GM08714 (cell line): ENCODE results near the gene NRN1L.

Experiments used
- H3K4me3 ChIP-seq: fragments of 200-500 bp; sonication (Bioruptor generic); 2 replicates; pipeline ENCODE4 v1.5.1; 2014; ENCODE audit warnings: mild to moderate bottlenecking, low read length, inconsistent platforms
- ZNF274 ChIP-seq: IDR thresholded peaks from 2 replicates; pipeline ENCODE4 v1.6.1; 2012; ENCODE audit warnings: mild to moderate bottlenecking, low read depth, low read length

The NRN1L gene

GRCh38 chr16:67928561-67929364, 44.1 kb downstream of the NRN1L start:
- TF ChIP-seq ZNF274: no peak
- no peak overlapping the region for H3K4me3 ChIP-seq

DNA sequence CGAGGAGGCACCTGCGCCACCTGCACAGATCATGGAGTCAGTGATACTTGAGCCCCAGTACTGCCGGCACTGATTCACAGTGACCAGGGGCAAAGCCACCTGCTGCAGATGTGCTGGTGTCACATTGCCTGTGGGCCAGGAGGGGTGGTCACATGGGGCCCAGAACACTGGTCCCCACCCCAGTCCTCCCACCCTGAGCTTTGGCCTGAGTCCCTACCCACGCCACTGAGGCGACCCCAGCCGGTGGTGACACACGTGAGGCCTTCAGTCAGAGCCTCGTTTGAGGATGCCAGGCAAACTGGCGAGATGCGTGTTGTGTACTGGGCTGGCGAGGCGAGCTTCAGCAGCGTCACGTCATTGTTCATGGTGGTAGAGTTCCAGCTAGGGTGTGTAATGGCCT, 45.5 kb downstream of the NRN1L start:
- TF ChIP-seq ZNF274: no peak
- H3K4me3 ChIP-seq: no peak overlapping the region

- TF ChIP-seq ZNF274: no peak
- H3K4me3 ChIP-seq: no peak overlapping the region
Observed at GRCh38 chr16:67930678-67931211, 46.1 kb downstream of the NRN1L start.

DNA sequence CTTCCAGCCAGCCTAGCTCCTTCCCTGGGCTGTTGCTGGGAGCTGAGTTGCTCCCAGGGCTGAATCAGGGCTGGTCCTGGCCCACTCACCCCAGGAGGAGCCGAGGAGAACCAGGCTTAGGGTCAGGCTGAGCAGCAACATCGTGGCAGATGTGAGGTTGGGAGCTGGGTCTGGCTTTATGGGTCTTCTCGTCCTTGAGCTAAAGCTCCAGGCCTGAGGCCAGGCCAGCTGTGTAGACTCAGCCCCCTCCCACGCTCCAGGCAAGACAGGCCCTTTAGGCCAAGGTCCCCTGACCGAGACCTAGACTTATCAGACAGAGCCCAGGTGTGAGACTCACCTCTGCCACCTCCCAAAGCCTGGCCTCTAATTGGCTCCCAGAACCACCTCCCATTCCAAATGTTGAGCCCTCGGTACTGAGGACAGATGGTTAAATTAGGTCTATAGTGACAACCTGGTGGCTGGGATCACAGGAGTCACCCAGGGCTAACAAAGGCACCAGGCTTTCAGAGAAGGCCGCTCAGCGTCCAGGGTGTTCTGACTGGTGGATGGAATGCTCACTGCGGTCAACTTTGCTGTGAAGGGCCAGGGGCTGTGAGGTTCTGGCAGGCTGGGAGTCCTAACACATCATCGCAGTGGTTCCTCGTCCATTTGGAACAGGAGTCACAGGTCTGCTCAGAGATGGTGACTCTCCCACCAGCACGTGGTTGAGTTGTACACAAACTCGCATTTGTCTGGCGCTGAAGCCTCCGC, 47.2 kb downstream of the NRN1L start, which contains the start of gene CTRL:
CTRL (minus strand) TSS at position 151 of the 750 bp plus-strand sequence; CDS start at position 141, 10 bp downstream.
- no peak within 1 kb of the TSS for H3K4me3 ChIP-seq
- no peak for TF ChIP-seq ZNF274

DNA sequence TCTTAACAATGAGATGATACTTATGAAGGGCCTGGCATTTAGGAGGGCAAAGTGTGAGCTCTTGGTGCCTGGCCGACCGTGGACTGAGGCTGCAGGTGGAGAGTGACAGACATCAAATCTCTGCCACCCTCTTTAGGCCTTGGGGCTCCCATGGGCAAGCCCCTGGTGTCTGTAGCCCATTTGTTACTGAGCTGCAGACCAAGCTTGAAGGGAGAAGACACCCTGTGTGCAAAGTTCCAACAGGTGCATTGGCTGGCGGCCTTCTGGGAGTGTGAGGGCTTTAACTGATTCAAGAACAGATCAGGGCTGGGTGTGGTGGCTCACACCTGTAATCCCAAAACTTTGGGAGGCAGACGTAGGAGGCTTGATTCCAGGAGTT, 47.8 kb downstream of the NRN1L start:
- TF ChIP-seq ZNF274: no peak
- H3K4me3 ChIP-seq: no peak overlapping the region

GRCh38 chr16:67933805-67934204, 49.1 kb downstream of the NRN1L start:
- no peak for TF ChIP-seq ZNF274
- no peak overlapping the region for H3K4me3 ChIP-seq

DNA sequence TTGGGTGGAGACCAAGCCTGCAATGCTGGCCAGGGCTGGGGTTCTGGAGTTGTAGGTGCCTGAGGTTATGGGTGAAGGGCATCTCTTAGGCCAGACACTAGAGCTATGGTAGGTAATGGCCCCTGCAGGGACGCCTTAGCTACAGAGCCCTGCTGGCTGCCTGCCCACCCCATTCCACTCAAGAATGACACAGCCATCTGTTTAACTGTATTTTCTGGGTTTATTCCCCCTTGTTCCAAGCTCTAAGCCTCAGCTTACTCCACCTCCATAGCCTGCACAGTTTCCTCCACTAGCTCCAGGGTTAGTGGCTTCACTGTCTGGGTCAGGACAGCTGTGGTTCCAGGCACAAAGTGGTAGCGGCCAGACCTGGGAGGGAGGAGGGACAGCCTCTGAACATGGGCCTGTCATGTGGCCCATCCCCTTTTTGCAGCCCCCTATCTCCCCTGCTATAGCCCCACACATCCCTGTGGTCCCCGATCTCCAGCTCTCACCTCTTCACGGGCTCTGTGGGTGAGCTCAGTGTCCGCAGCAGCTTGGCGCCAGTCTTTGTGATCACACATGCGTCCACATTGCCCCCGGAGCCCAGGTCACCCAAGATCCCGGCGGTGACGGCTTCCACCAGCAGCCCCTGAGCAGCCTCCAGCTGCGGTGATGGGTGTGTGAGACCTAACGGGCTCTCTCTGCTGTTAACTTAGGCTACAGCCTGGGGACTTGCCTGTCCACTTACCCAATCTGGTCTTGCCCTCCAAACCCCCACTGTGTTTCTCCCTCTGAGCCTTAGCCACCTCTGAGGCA, 49.8 kb downstream of the NRN1L start:
- H3K4me3 ChIP-seq: no peak overlapping the region
- no peak for TF ChIP-seq ZNF274

- TF ChIP-seq ZNF274: no peak
- H3K4me3 ChIP-seq: peak overlapping the region; percentile 45; the same call in 1 of the 2 replicates
Observed at GRCh38 chr16:67935101-67935401, 50.4 kb downstream of the NRN1L start.

DNA sequence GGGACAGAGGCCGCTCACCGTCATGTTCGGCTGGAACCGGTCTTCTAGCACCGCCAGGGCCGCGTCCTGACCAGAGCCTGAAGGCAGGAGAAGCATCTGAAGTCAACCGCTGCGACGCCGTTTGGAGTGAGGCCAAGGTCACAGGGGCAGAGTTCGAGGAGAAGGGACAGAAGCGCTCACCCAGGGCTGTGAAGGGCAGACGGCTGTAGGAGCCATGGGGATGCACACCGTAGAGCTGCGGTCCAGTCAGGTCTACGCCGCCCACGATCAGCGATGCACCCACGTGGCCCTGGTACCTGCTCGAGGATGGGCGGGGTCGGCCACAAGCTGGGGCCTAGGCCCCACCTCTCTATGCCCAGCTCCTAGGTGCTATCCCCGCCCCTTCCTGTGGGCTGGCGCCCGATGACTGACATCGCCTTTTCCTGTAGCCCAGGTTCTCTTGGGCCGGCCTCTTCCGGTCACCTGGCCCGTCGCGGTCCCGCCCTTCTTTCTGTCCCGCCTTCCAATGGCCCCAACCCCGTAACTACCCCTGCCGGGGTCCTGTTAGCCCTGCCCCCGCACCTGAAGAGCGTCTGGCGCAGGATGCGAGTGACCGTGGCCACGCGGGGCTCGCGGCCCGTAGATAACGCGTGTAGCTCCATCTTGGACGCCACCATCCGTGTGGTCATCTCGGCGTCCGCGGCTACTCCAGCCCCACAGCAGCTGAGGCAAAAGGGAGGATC, 50.9 kb downstream of the NRN1L start:
- no peak for TF ChIP-seq ZNF274
- peak overlapping the region; percentile 81 for H3K4me3 ChIP-seq
